GM21423 (cell line): ENCODE data around the gene CSF2RB.
"Not testable (repeated sequence)": the region's sequence is repeated elsewhere in the genome, so short reads cannot be mapped to it uniquely, and the experiment has no call there.

Source experiments
- ATAC-seq: cut with Tn5 transposase; IDR thresholded peaks from one replicate; pipeline ENCODE4 v1.9.1; 2021; ENCODE audit warnings: mild to moderate bottlenecking, moderate library complexity; ENCODE audit not compliant: unreplicated experiment

CSF2RB gene

GRCh38 chr22:36963302-36963701 lies 49.9 kb downstream of the CSF2RB start:
- no peak for ATAC-seq

- no peak for ATAC-seq
These were observed 50.7 kb downstream of the CSF2RB start for GRCh38 chr22:36964106-36964505.

- no peak for ATAC-seq
These were observed 52.3 kb downstream of the CSF2RB start for GRCh38 chr22:36965696-36966095.

- no peak for ATAC-seq
These were observed 53.6 kb downstream of the CSF2RB start for GRCh38 chr22:36966851-36967540.

GRCh38 chr22:36968249-36968964 lies 55.0 kb downstream of the CSF2RB start:
- no peak for ATAC-seq

- no peak for ATAC-seq
These were observed 58.1 kb downstream of the CSF2RB start for GRCh38 chr22:36971341-36972125.

GRCh38 chr22:36976606-36977005 lies 63.2 kb downstream of the CSF2RB start:
- no peak for ATAC-seq

GRCh38 chr22:36977401-36977861 lies 64.0 kb downstream of the CSF2RB start:
- ATAC-seq: no peak

GRCh38 chr22:36977947-36978660 lies 64.7 kb downstream of the CSF2RB start:
- peak; percentile 68 for ATAC-seq

GRCh38 chr22:36979016-36979910 lies 65.8 kb downstream of the CSF2RB start:
- no peak for ATAC-seq

- ATAC-seq: no peak
These were observed 67.9 kb downstream of the CSF2RB start for GRCh38 chr22:36981247-36981775.

- ATAC-seq: no peak
These were observed 68.7 kb downstream of the CSF2RB start for GRCh38 chr22:36982136-36982535.

- ATAC-seq: no peak
These were observed 71.9 kb downstream of the CSF2RB start for GRCh38 chr22:36985211-36985889.

GRCh38 chr22:36986242-36986821 lies 72.9 kb downstream of the CSF2RB start:
- ATAC-seq: no peak

GRCh38 chr22:36988075-36988832 lies 74.8 kb downstream of the CSF2RB start:
- no peak for ATAC-seq

- ATAC-seq: not testable (repeated sequence)
These were observed 75.6 kb downstream of the CSF2RB start for GRCh38 chr22:36989012-36989411.
